HepG2 (cell line): ENCODE data around the gene DNAJC5. TPM values are rescaled to one million over a fixed set of nuclear protein-coding genes. Genes with fewer than 3 reads are reported as not detected.

Source experiments
- GZF1 ChIP-seq: sonication (generic); formaldehyde crosslinking; IDR thresholded peaks from 2 replicates; pipeline ENCODE4 v1.5.1; 2020; ENCODE audit warnings: mild to moderate bottlenecking, missing genetic modification reagents
- HNRNPL ChIP-seq: fragments of 200-400 bp; formaldehyde crosslinking; IDR thresholded peaks from 2 replicates; pipeline ENCODE4 v1.6.1; 2017; ENCODE audit warnings: mild to moderate bottlenecking, low read depth, low read length
- IKZF1 ChIP-seq: fragments of 450-650 bp; IDR thresholded peaks from 2 replicates; pipeline ENCODE4 v1.7.1; 2016
- MTF1 ChIP-seq: sonication (generic); formaldehyde crosslinking; IDR thresholded peaks from 2 replicates; pipeline ENCODE4 v1.5.0; 2020; ENCODE audit warnings: missing genetic modification reagents
- NFE2L1 ChIP-seq: sonication (generic); formaldehyde crosslinking; IDR thresholded peaks from 2 replicates; pipeline ENCODE4 v1.4.0; 2020; ENCODE audit warnings: missing genetic modification reagents, mild to moderate bottlenecking, borderline replicate concordance
- ONECUT2 ChIP-seq: sonication (generic); formaldehyde crosslinking; IDR thresholded peaks from 2 replicates; pipeline ENCODE4 v1.4.0; 2020; ENCODE audit warnings: missing genetic modification reagents
- PRMT3 ChIP-seq: sonication (generic); formaldehyde crosslinking; IDR thresholded peaks from 2 replicates; pipeline ENCODE4 v1.8.1; 2022; ENCODE audit warnings: low read depth, mild to moderate bottlenecking, moderate library complexity, missing genetic modification reagents, borderline replicate concordance
- RBM39 ChIP-seq: fragments of 200-400 bp; formaldehyde crosslinking; IDR thresholded peaks from one replicate; pipeline ENCODE4 v1.6.1; 2018; ENCODE audit warnings: antibody characterized with exemption, mild to moderate bottlenecking, low read depth, low read length; ENCODE audit not compliant: poor library complexity, severe bottlenecking
- REL ChIP-seq: sonication (generic); formaldehyde crosslinking; conservative IDR thresholded peaks from 2 replicates; pipeline ENCODE4 v1.8.0; 2022; ENCODE audit warnings: mild to moderate bottlenecking, missing genetic modification reagents, moderate library complexity
- ZFP36L1 ChIP-seq: sonication (generic); formaldehyde crosslinking; IDR thresholded peaks from 2 replicates; pipeline ENCODE4 v1.8.0; 2022; ENCODE audit warnings: mild to moderate bottlenecking, missing genetic modification reagents, moderate library complexity
- ZNF143 ChIP-seq: sonication (generic); formaldehyde crosslinking; IDR thresholded peaks from 2 replicates; pipeline ENCODE4 v1.4.0; 2020; ENCODE audit warnings: missing genetic modification reagents
- ZNF556 ChIP-seq: sonication (generic); formaldehyde crosslinking; IDR thresholded peaks from 2 replicates; pipeline ENCODE4 v1.4.0; 2020; ENCODE audit warnings: mild to moderate bottlenecking, missing genetic modification reagents, borderline replicate concordance
- ZNF564 ChIP-seq: sonication (generic); formaldehyde crosslinking; IDR thresholded peaks from 2 replicates; pipeline ENCODE4 v1.8.1; 2023; ENCODE audit warnings: mild to moderate bottlenecking, missing genetic modification reagents
- ZNF670 ChIP-seq: sonication (generic); formaldehyde crosslinking; IDR thresholded peaks from 2 replicates; pipeline ENCODE4 v1.8.0; 2022; ENCODE audit warnings: mild to moderate bottlenecking, missing genetic modification reagents, borderline replicate concordance
- ZNF674 ChIP-seq: sonication (generic); formaldehyde crosslinking; IDR thresholded peaks from 2 replicates; pipeline ENCODE4 v1.5.0; 2020; ENCODE audit warnings: low read depth, mild to moderate bottlenecking, missing genetic modification reagents
- ZNF883 ChIP-seq: sonication (generic); formaldehyde crosslinking; IDR thresholded peaks from 2 replicates; pipeline ENCODE4 v1.5.1; 2020; ENCODE audit warnings: mild to moderate bottlenecking, missing genetic modification reagents; ENCODE audit errors: not compliant biosample characterization
- ZSCAN9 ChIP-seq: IDR thresholded peaks from 2 replicates; pipeline ENCODE4 v1.6.1; 2016; ENCODE audit warnings: borderline replicate concordance
- polyA plus RNA-seq, 8 experiments: library from polyadenylated mRNA; depleted of rRNA in 3 of 8; stranded (reverse) in 7 of 8; unstranded in 1 of 8; fragments of >200 nt; fragmentation: Illumina TruSeq in 4 of 8; extraction: Trizol in 4 of 8; gene quantifications; 2 replicates each; pipeline versions ENCODE4 v1.2.1 to v1.2.3, GENCODE V29; 2011 to 2016; ENCODE audit warnings: low read depth in 4 of 8, missing spikeins in 1 of 8, mixed read lengths in 1 of 8; ENCODE audit not compliant: insufficient read depth in 1 of 8
- total RNA-seq, 5 experiments: library from RNA; depleted of rRNA; stranded (reverse); fragments of >200 nt; fragmentation: Illumina TruSeq; extraction: Trizol; gene quantifications; 2 replicates each; pipeline ENCODE4 v1.2.3, GENCODE V29; 2016; ENCODE audit warnings: low read depth in 1 of 5
- TF ChIP-seq, protein P1 (sequence below): sonication (generic); formaldehyde crosslinking; IDR thresholded peaks from 2 replicates; pipeline ENCODE4 v1.4.0; 2020; ENCODE audit warnings: missing genetic modification reagents, borderline replicate concordance
- TF ChIP-seq, protein P2 (sequence below): sonication (generic); formaldehyde crosslinking; IDR thresholded peaks from 2 replicates; pipeline ENCODE4 v1.4.0; 2020; ENCODE audit warnings: missing genetic modification reagents
- TF ChIP-seq, protein P3 (sequence below): sonication (generic); formaldehyde crosslinking; IDR thresholded peaks from 2 replicates; pipeline ENCODE4 v1.9.0; 2021; ENCODE audit warnings: missing genetic modification reagents, borderline replicate concordance
- TF ChIP-seq, protein P4 (sequence below): sonication (generic); formaldehyde crosslinking; IDR thresholded peaks from 2 replicates; pipeline ENCODE4 v1.4.0; 2020; ENCODE audit warnings: missing genetic modification reagents
- TF ChIP-seq, protein P5 (sequence below): IDR thresholded peaks from 2 replicates; pipeline ENCODE4 v1.6.1; 2016; ENCODE audit warnings: low read depth, borderline replicate concordance

The DNAJC5 gene
- total and polyA plus RNA-seq, 2 of the 13 experiments (the other 11 are each of a cell fraction or from before 2014, with no cell fraction given) = 42.8 to 64.5 TPM

DNA sequence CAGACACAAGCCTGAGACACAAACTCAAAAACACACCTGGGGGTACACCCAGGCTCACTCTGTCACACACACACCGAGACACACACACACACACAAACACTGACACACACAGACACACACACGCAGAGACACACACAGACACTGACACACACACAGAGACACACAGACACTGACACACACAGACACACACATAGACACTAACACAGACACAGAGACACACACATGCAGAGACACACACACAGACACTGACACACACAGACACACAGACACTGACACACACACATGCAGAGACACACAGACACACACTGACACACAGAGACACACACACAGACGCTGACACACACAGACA lies 48.1 kb upstream of the DNAJC5 start (continued):
- no peak for TF ChIP-seq ZNF670
- no peak for TF ChIP-seq MTF1 (CRISPR knock-in tag)
- TF ChIP-seq, protein P1, sequence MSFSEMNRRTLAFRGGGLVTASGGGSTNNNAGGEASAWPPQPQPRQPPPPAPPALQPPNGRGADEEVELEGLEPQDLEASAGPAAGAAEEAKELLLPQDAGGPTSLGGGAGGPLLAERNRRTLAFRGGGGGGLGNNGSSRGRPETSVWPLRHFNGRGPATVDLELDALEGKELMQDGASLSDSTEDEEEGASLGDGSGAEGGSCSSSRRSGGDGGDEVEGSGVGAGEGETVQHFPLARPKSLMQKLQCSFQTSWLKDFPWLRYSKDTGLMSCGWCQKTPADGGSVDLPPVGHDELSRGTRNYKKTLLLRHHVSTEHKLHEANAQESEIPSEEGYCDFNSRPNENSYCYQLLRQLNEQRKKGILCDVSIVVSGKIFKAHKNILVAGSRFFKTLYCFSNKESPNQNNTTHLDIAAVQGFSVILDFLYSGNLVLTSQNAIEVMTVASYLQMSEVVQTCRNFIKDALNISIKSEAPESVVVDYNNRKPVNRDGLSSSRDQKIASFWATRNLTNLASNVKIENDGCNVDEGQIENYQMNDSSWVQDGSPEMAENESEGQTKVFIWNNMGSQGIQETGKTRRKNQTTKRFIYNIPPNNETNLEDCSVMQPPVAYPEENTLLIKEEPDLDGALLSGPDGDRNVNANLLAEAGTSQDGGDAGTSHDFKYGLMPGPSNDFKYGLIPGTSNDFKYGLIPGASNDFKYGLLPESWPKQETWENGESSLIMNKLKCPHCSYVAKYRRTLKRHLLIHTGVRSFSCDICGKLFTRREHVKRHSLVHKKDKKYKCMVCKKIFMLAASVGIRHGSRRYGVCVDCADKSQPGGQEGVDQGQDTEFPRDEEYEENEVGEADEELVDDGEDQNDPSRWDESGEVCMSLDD (CRISPR knock-in tag) = no peak
- TF ChIP-seq ZSCAN9 (CRISPR knock-in tag) = no peak
- TF ChIP-seq, protein P2, sequence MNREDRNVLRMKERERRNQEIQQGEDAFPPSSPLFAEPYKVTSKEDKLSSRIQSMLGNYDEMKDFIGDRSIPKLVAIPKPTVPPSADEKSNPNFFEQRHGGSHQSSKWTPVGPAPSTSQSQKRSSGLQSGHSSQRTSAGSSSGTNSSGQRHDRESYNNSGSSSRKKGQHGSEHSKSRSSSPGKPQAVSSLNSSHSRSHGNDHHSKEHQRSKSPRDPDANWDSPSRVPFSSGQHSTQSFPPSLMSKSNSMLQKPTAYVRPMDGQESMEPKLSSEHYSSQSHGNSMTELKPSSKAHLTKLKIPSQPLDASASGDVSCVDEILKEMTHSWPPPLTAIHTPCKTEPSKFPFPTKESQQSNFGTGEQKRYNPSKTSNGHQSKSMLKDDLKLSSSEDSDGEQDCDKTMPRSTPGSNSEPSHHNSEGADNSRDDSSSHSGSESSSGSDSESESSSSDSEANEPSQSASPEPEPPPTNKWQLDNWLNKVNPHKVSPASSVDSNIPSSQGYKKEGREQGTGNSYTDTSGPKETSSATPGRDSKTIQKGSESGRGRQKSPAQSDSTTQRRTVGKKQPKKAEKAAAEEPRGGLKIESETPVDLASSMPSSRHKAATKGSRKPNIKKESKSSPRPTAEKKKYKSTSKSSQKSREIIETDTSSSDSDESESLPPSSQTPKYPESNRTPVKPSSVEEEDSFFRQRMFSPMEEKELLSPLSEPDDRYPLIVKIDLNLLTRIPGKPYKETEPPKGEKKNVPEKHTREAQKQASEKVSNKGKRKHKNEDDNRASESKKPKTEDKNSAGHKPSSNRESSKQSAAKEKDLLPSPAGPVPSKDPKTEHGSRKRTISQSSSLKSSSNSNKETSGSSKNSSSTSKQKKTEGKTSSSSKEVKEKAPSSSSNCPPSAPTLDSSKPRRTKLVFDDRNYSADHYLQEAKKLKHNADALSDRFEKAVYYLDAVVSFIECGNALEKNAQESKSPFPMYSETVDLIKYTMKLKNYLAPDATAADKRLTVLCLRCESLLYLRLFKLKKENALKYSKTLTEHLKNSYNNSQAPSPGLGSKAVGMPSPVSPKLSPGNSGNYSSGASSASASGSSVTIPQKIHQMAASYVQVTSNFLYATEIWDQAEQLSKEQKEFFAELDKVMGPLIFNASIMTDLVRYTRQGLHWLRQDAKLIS (CRISPR knock-in tag) = no peak
- no peak for TF ChIP-seq GZF1 (CRISPR knock-in tag)
- TF ChIP-seq, protein P3, sequence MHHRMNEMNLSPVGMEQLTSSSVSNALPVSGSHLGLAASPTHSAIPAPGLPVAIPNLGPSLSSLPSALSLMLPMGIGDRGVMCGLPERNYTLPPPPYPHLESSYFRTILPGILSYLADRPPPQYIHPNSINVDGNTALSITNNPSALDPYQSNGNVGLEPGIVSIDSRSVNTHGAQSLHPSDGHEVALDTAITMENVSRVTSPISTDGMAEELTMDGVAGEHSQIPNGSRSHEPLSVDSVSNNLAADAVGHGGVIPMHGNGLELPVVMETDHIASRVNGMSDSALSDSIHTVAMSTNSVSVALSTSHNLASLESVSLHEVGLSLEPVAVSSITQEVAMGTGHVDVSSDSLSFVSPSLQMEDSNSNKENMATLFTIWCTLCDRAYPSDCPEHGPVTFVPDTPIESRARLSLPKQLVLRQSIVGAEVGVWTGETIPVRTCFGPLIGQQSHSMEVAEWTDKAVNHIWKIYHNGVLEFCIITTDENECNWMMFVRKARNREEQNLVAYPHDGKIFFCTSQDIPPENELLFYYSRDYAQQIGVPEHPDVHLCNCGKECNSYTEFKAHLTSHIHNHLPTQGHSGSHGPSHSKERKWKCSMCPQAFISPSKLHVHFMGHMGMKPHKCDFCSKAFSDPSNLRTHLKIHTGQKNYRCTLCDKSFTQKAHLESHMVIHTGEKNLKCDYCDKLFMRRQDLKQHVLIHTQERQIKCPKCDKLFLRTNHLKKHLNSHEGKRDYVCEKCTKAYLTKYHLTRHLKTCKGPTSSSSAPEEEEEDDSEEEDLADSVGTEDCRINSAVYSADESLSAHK (CRISPR knock-in tag) = no peak
- no peak for TF ChIP-seq ZNF883 (CRISPR knock-in tag)
- TF ChIP-seq REL (CRISPR knock-in tag) = no peak
- no peak for TF ChIP-seq PRMT3 (CRISPR knock-in tag)
- TF ChIP-seq ZFP36L1 (CRISPR knock-in tag) = no peak
- no peak for TF ChIP-seq RBM39
- no peak for TF ChIP-seq HNRNPL
- no peak for TF ChIP-seq ZNF674 (CRISPR knock-in tag)
- TF ChIP-seq, protein P4, sequence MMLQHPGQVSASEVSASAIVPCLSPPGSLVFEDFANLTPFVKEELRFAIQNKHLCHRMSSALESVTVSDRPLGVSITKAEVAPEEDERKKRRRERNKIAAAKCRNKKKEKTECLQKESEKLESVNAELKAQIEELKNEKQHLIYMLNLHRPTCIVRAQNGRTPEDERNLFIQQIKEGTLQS (CRISPR knock-in tag) = no peak
- TF ChIP-seq, protein P5, sequence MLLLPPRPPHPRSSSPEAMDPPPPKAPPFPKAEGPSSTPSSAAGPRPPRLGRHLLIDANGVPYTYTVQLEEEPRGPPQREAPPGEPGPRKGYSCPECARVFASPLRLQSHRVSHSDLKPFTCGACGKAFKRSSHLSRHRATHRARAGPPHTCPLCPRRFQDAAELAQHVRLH = no peak
- TF ChIP-seq ZNF564 (CRISPR knock-in tag) = no peak
- TF ChIP-seq IKZF1 = peak; percentile 100
- no peak for TF ChIP-seq ONECUT2 (CRISPR knock-in tag)
- TF ChIP-seq ZNF143 (CRISPR knock-in tag) = no peak
- no peak for TF ChIP-seq ZNF556 (CRISPR knock-in tag)
- no peak for TF ChIP-seq NFE2L1 (CRISPR knock-in tag)
